COLO668 (cell line): ENCODE measurements around the gene CDKL1.

ENCODE experiments used
- DNase-seq: peaks from one replicate; lab custom pipeline; 2025; ENCODE audit not compliant: unreplicated experiment; lab: John Stamatoyannopoulos, UW

Gene CDKL1

DNA sequence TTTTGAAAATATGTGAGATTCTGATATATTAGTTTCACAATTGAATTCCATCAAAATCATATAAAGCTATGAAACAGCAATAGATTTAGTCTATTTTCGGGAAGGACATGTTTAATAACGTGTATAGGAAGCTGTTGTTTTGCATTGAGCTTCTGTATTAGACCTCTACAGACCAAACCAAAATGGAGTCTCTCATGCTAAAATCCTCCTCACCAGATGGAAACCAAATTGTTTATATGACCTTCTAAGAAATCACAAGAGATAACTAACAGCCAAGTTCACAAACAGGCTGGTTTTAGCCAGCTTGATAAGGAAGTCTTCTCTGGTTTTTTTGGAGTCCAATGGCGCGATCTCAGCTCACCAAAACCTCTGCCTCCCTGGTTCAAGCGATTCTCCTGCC is 108.5 kb downstream of the CDKL1 start:
- no peak for DNase-seq

- no peak for DNase-seq
Observed at GRCh38 chr14:50285861-50286260, 110.8 kb downstream of the CDKL1 start.
